ENCODE measurements around the gene MPDZ.

DNA sequence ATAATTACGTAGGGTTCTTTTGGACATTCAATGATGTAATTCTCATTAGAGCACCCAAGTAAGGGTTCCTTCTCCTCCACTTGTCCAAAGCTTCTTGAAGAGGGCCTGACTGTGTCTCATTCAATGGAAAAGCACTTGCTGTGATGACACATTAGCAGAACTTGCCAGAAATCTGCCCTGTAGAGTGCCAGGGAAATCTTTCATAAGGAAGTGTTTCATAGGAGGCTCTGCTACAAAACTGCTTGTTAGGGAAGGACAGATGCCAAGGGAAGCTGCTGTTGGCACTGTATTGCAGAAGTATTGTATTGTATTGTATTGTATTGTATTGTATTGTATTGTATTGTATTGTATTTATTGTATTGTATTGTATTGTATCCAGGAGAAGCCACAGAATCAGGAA is 45.5 kb upstream of the MPDZ start:
- TF ChIP-seq, protein P1, sequence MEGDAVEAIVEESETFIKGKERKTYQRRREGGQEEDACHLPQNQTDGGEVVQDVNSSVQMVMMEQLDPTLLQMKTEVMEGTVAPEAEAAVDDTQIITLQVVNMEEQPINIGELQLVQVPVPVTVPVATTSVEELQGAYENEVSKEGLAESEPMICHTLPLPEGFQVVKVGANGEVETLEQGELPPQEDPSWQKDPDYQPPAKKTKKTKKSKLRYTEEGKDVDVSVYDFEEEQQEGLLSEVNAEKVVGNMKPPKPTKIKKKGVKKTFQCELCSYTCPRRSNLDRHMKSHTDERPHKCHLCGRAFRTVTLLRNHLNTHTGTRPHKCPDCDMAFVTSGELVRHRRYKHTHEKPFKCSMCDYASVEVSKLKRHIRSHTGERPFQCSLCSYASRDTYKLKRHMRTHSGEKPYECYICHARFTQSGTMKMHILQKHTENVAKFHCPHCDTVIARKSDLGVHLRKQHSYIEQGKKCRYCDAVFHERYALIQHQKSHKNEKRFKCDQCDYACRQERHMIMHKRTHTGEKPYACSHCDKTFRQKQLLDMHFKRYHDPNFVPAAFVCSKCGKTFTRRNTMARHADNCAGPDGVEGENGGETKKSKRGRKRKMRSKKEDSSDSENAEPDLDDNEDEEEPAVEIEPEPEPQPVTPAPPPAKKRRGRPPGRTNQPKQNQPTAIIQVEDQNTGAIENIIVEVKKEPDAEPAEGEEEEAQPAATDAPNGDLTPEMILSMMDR (IDR thresholded peaks at IDR 0.05; ENCODE audit: borderline replicate concordance, extremely low read depth, low read length, poor library complexity, severe bottlenecking), result no peak
- no peak for TF ChIP-seq EZH2 (IDR thresholded peaks at IDR 0.05; ENCODE audit: borderline replicate concordance, low read depth, low read length, severe bottlenecking)
